PFSK-1 (cell line): ENCODE results near the gene LYSMD4.

Source experiments
- FOXP2 ChIP-seq: optimal IDR thresholded peaks from 2 replicates; pipeline ENCODE3; 2011; ENCODE audit warnings: borderline replicate concordance, control low read depth, inconsistent platforms; ENCODE audit not compliant: insufficient read depth; ENCODE audit errors: extremely low read length, extremely low read depth
- POLR2AphosphoS5 ChIP-seq: IDR thresholded peaks from 2 replicates; pipeline ENCODE4 v1.6.1; 2012; ENCODE audit warnings: low read depth, mild to moderate bottlenecking, control low read depth, low read length, moderate library complexity
- SIN3A ChIP-seq: IDR thresholded peaks from 2 replicates; pipeline ENCODE4 v1.6.1; 2012; ENCODE audit warnings: mild to moderate bottlenecking, low read length, moderate library complexity, borderline replicate concordance; ENCODE audit not compliant: insufficient read depth
- TAF1 ChIP-seq: IDR thresholded peaks from 2 replicates; pipeline ENCODE4 v1.6.1; 2012; ENCODE audit warnings: low read length, control low read depth, borderline replicate concordance; ENCODE audit not compliant: insufficient read depth
- TF ChIP-seq, protein P1 (sequence below), 2 experiments: IDR thresholded peaks; 2 replicates each; pipeline versions ENCODE4 v1.6.1 to v1.8.0; 2011 to 2012; ENCODE audit warnings: low read depth in 2 of 2, low read length in 2 of 2, control low read depth in 1 of 2, inconsistent platforms in 1 of 2, mild to moderate bottlenecking in 1 of 2, moderate library complexity in 1 of 2; ENCODE audit not compliant: insufficient read depth in 1 of 2

Gene LYSMD4

DNA sequence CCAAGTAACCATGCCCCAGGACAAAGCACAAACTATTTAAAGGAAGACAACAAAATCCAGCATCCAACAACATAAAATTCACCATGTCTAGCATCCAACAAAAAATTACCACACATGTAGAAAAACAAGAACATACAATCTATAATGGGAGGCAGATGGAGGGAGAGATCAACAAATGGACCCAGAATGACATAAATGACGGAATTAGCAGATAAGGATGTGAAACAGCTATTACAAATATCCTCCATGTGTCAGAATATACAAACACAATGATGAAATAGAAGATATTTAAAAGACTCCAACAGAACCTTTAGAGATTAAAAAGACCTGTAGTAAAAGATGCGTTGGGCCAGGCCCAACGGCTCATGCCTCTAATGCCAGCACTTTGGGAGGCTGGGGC lies 10.8 kb downstream of the LYSMD4 start:
- no peak for TF ChIP-seq TAF1
- no peak for TF ChIP-seq POLR2AphosphoS5
- no peak for TF ChIP-seq SIN3A
- no peak for TF ChIP-seq FOXP2
- TF ChIP-seq, protein P1, sequence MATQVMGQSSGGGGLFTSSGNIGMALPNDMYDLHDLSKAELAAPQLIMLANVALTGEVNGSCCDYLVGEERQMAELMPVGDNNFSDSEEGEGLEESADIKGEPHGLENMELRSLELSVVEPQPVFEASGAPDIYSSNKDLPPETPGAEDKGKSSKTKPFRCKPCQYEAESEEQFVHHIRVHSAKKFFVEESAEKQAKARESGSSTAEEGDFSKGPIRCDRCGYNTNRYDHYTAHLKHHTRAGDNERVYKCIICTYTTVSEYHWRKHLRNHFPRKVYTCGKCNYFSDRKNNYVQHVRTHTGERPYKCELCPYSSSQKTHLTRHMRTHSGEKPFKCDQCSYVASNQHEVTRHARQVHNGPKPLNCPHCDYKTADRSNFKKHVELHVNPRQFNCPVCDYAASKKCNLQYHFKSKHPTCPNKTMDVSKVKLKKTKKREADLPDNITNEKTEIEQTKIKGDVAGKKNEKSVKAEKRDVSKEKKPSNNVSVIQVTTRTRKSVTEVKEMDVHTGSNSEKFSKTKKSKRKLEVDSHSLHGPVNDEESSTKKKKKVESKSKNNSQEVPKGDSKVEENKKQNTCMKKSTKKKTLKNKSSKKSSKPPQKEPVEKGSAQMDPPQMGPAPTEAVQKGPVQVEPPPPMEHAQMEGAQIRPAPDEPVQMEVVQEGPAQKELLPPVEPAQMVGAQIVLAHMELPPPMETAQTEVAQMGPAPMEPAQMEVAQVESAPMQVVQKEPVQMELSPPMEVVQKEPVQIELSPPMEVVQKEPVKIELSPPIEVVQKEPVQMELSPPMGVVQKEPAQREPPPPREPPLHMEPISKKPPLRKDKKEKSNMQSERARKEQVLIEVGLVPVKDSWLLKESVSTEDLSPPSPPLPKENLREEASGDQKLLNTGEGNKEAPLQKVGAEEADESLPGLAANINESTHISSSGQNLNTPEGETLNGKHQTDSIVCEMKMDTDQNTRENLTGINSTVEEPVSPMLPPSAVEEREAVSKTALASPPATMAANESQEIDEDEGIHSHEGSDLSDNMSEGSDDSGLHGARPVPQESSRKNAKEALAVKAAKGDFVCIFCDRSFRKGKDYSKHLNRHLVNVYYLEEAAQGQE (IDR thresholded peaks at IDR 0.05; ENCODE audit: insufficient read depth in 1 of 2, low read depth in 2 of 2, low read length in 2 of 2): no peak

DNA sequence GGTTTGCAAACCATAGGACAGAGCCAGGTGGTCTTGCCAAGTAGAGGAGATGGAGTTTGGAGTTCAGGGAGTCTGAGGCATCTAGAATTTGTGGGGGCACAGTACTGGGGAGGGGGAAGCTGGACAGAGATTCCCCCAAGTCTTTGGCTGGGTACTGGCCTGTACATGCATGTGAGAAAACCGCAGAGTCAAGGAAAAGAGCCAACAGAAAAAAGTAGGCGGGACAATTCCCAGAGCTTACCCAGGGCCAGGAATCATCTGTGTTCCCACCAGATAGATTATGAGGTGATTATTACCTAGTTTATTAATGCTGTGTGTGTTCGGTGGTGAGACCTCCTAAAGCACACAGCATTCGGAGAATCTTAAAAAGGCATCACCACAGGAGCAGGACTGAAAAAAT lies 11.3 kb downstream of the LYSMD4 start:
- TF ChIP-seq, protein P1 (IDR thresholded peaks at IDR 0.05; ENCODE audit: insufficient read depth in 1 of 2, low read depth in 2 of 2, low read length in 2 of 2): no peak
- TF ChIP-seq FOXP2: no peak
- no peak for TF ChIP-seq TAF1
- no peak for TF ChIP-seq SIN3A
- TF ChIP-seq POLR2AphosphoS5: no peak

DNA sequence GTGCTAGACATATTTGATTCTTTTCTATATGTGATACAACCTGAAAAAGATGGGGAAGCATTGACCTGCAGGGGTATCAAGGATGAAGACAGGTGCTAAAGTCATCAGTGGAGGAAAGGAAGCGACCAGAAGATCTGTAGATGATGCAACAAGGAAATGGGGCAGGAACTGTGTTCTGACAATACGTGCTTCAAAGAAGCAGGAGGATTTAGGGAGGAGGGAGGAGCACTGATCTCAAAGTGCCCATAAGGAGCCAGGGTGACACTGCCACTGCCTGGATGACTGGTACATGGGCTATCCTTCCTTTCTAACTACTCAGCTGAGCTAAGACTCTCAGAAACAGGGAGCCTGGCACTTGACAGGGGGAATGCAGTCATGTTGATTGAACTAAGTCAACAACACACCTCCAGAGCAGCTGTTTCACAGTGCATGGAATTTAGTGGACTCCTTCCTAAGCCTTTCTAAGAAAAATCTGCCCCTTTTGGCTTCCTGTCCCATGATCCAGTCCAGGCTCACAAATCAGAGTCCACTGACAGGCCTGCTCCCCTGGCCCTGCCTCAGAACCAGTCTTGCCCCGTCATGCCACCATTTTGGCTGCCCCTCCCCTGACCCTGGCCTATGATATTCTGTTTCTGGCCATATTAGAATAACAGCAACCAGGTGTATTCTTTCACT lies 12.0 kb downstream of the LYSMD4 start:
- TF ChIP-seq FOXP2 (no peak), TAF1 (no peak), SIN3A (no peak), POLR2AphosphoS5 (no peak)
- TF ChIP-seq, protein P1 (IDR thresholded peaks at IDR 0.05; ENCODE audit: insufficient read depth in 1 of 2, low read depth in 2 of 2, low read length in 2 of 2): no peak

DNA sequence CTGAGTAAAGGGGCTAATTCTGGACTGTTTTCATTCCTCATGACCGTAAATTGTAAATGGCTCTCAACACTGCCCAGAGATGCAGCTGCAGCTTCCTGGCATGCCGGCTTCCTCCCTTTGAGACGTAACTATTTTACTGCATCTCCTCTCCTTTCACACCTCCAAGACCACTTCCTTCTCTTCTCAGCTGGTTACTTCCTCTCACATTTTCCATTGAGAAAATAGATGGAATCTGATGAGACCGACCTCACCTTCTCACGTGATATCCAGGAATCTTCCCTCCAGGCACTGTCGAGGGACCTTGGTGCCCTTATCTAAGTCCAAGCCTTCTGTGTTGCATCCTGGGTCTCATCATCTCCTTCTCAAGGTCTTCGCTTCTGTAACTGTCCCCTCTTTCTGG lies 12.7 kb downstream of the LYSMD4 start:
- TF ChIP-seq FOXP2: no peak
- no peak for TF ChIP-seq SIN3A
- TF ChIP-seq, protein P1 (IDR thresholded peaks at IDR 0.05; ENCODE audit: insufficient read depth in 1 of 2, low read depth in 2 of 2, low read length in 2 of 2): no peak
- no peak for TF ChIP-seq TAF1
- no peak for TF ChIP-seq POLR2AphosphoS5

DNA sequence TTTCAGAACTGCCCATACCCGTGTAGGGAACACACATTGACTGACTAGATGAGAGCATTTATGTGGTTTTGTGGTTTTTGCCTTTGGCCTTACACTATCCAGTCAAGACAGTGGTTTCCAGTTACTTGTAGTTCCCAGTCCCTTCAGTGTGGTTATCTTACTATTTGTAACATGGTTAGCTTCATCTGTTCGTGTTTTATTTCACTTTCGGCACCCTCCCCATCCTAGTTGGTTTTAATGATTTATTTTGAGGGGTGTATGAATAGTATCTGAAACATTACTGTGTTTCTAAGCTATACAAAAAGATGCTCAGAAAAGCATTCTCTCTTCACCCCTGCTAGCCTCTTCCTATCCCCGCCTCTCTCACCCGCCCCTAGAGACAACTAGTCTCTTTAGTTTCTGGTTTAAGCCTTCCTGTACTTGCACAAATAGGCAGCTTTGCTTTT lies 14.1 kb downstream of the LYSMD4 start:
- no peak for TF ChIP-seq SIN3A
- no peak for TF ChIP-seq TAF1
- TF ChIP-seq POLR2AphosphoS5: no peak
- TF ChIP-seq, protein P1 (IDR thresholded peaks at IDR 0.05; ENCODE audit: insufficient read depth in 1 of 2, low read depth in 2 of 2, low read length in 2 of 2): no peak
- TF ChIP-seq FOXP2: no peak
